ENCODE measurements around the gene KCNN4. TPM values are rescaled to one million over a fixed set of nuclear protein-coding genes. Genes with fewer than 3 reads are reported as not detected.

KCNN4 gene
- total and polyA plus RNA-seq, 2 of the 13 experiments (the other 11 are each of a cell fraction or from before 2014, with no cell fraction given): 0.13 to 0.25 TPM

- TF ChIP-seq, protein P1, sequence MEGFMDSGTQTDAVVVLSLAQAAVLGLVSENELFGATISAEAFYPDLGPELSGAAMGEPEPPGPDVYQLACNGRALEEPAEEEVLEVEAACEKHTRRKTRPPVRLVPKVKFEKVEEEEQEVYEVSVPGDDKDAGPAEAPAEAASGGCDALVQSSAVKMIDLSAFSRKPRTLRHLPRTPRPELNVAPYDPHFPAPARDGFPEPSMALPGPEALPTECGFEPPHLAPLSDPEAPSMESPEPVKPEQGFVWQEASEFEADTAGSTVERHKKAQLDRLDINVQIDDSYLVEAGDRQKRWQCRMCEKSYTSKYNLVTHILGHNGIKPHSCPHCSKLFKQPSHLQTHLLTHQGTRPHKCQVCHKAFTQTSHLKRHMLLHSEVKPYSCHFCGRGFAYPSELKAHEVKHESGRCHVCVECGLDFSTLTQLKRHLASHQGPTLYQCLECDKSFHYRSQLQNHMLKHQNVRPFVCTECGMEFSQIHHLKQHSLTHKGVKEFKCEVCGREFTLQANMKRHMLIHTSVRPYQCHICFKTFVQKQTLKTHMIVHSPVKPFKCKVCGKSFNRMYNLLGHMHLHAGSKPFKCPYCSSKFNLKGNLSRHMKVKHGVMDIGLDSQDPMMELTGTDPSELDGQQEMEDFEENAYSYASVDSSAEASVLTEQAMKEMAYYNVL (CRISPR knock-in tag; IDR thresholded peaks at IDR 0.05; ENCODE audit: borderline replicate concordance): peak; percentile 68; the same call in 1 of the 2 replicates
- 0 out of 2 replicates have a peak, but pooled peaks have one; percentile 23 for TF ChIP-seq ZXDC (CRISPR knock-in tag; IDR thresholded peaks at IDR 0.05)
- no peak for TF ChIP-seq ZNF207 (IDR thresholded peaks at IDR 0.05; ENCODE audit: borderline replicate concordance)
- peak; percentile 38; the same call in 1 of the 2 replicates for TF ChIP-seq ZNF619 (CRISPR knock-in tag; IDR thresholded peaks at IDR 0.05)
- no peak for TF ChIP-seq ZNF362 (CRISPR knock-in tag; IDR thresholded peaks at IDR 0.05; ENCODE audit: borderline replicate concordance)
- TF ChIP-seq KMT2B (CRISPR knock-in tag; IDR thresholded peaks at IDR 0.05): peak; percentile 62
- TF ChIP-seq ZKSCAN5 (CRISPR knock-in tag; IDR thresholded peaks at IDR 0.05): no peak
- peak; percentile 74; the same call in 1 of the 2 replicates for TF ChIP-seq YEATS2 (CRISPR knock-in tag; IDR thresholded peaks at IDR 0.05; ENCODE audit: borderline replicate concordance)
- TF ChIP-seq ZNF614 (CRISPR knock-in tag; IDR thresholded peaks at IDR 0.05; ENCODE audit: borderline replicate concordance): no peak
- TF ChIP-seq ZNF558 (CRISPR knock-in tag; IDR thresholded peaks at IDR 0.05; ENCODE audit: borderline replicate concordance): no peak
- TF ChIP-seq ZFYVE20 (CRISPR knock-in tag; IDR thresholded peaks at IDR 0.05; ENCODE audit: borderline replicate concordance, low read depth): 0 out of 2 replicates have a peak, but pooled peaks have one; percentile 76
- 0 out of 2 replicates have a peak, but pooled peaks have one; percentile 14 for TF ChIP-seq SIN3B (IDR thresholded peaks at IDR 0.05; ENCODE audit: low read length)
- TF ChIP-seq, protein P2, sequence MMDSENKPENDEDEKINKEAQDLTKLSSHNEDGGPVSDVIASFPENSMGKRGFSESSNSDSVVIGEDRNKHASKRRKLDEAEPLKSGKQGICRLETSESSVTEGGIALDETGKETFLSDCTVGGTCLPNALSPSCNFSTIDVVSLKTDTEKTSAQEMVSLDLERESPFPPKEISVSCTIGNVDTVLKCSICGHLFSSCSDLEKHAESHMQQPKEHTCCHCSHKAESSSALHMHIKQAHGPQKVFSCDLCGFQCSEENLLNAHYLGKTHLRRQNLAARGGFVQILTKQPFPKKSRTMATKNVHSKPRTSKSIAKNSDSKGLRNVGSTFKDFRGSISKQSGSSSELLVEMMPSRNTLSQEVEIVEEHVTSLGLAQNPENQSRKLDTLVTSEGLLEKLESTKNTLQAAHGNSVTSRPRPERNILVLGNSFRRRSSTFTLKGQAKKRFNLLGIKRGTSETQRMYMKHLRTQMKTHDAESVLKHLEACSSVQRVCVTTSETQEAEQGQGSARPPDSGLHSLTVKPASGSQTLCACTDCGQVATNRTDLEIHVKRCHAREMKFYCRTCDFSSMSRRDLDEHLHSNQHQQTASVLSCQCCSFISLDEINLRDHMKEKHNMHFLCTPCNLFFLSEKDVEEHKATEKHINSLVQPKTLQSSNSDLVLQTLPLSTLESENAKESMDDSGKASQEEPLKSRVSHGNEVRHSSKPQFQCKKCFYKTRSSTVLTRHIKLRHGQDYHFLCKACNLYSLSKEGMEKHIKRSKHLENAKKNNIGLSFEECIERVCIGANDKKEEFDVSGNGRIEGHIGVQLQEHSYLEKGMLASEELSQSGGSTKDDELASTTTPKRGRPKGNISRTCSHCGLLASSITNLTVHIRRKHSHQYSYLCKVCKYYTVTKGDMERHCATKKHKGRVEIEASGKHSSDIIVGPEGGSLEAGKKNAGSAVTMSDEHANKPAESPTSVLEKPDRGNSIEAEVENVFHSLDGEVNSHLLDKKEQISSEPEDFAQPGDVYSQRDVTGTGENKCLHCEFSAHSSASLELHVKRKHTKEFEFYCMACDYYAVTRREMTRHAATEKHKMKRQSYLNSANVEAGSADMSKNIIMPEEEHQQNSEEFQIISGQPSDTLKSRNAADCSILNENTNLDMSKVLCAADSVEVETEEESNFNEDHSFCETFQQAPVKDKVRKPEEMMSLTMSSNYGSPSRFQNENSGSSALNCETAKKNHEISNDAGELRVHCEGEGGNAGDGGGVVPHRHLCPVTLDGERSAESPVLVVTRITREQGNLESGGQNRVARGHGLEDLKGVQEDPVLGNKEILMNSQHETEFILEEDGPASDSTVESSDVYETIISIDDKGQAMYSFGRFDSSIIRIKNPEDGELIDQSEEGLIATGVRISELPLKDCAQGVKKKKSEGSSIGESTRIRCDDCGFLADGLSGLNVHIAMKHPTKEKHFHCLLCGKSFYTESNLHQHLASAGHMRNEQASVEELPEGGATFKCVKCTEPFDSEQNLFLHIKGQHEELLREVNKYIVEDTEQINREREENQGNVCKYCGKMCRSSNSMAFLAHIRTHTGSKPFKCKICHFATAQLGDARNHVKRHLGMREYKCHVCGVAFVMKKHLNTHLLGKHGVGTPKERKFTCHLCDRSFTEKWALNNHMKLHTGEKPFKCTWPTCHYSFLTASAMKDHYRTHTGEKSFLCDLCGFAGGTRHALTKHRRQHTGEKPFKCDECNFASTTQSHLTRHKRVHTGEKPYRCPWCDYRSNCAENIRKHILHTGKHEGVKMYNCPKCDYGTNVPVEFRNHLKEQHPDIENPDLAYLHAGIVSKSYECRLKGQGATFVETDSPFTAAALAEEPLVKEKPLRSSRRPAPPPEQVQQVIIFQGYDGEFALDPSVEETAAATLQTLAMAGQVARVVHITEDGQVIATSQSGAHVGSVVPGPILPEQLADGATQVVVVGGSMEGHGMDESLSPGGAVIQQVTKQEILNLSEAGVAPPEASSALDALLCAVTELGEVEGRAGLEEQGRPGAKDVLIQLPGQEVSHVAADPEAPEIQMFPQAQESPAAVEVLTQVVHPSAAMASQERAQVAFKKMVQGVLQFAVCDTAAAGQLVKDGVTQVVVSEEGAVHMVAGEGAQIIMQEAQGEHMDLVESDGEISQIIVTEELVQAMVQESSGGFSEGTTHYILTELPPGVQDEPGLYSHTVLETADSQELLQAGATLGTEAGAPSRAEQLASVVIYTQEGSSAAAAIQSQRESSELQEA (CRISPR knock-in tag; IDR thresholded peaks at IDR 0.05; ENCODE audit: not compliant biosample characterization): no peak
- no peak for TF ChIP-seq MAFG (CRISPR knock-in tag; IDR thresholded peaks at IDR 0.05)
These were observed 26.1 kb downstream of the KCNN4 start, which contains the start of gene SMG9 (continued) for GRCh38 chr19:43754503-43755255.
